NCI-H446 treated with DMSO at 0.1 percent for 48 hours (cell line): ENCODE results near the gene CLSTN2.

Source experiments
- DNase-seq: peaks from one replicate; lab custom pipeline; 2025; lab: John Stamatoyannopoulos, UW

CLSTN2 gene

GRCh38 chr3:139944256-139944910 is 9.4 kb downstream of the CLSTN2 start:
- DNase-seq: peak; percentile 22

- no peak for DNase-seq
Measured at GRCh38 chr3:139945386-139945785, 10.4 kb downstream of the CLSTN2 start.

DNA sequence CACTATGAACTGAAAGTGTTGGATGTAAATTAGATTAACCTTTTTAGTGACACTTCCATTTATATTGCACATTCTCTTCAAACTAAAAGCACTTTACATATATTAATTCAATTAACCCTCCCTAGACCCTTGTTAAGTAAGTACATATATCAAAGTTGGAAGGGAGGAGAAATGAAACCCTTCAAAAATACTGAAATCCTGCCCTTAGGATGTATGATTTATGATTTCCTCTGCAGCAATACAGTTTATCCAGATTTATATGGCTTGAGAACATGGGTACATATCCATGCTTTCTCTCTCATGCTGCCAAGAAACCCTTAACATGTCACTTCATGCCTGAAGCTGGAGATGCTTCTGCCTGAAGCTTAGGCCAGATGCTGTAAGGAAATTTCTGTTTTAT is 11.0 kb downstream of the CLSTN2 start:
- DNase-seq: no peak

DNA sequence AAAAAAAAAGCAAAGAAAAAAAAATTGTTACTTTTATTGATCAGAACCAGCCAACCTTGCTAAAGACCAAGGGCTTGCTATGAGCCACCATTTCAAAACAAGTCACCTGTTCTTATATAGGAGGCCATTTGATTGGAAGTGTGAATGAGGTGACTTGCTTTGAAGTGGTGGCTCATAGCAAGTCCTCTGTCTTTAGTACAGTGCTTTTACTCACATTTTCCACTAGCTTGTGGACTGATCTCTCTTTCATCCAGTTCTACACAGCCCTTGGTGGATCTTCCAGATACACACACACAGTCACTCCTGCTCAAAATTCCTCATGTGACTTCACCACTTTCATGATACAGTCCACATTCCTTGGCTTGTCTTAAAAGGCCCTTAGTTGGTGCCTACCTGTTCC is 13.5 kb downstream of the CLSTN2 start:
- no peak for DNase-seq

GRCh38 chr3:139948898-139949297 is 13.9 kb downstream of the CLSTN2 start:
- DNase-seq: no peak

DNA sequence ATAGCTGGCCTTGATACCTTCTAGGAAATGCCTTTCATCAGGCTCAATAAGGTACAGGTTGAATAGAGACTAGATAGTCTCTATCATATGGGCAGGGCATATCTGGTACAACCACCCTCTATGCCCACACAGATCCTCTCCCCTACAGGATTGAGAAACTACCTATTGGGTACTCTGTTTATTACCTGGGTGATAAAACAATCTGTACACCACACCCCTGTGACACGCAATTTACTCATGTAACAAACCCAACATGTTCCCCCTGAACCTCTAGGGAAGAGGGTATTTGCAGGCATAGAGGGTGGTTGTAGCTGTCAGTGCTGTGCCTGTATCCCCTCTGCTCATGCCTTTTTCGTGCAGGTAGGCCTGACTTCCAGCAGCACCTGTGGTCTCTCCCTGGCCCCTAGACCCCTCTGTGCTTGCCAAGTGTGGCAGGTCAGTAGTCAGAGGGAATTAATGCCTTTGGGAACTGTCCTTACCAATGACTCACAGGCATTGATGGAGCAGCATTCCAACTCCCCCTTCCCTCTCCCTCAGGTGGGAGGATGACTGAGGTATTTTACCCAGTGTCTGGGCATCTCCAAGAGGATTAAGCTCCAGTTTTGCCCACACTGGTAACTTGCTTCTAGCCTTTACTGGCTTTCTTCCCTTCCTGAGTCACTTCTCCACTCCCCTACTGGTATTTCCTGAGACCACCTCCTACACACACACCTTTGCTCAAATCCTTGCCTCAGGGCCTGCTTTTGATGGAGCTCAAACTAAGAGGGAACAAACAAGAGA is 18.3 kb downstream of the CLSTN2 start:
- no peak for DNase-seq

GRCh38 chr3:139954146-139954860 is 19.3 kb downstream of the CLSTN2 start:
- no peak for DNase-seq

- DNase-seq: no peak
Measured at GRCh38 chr3:139957844-139958243, 22.9 kb downstream of the CLSTN2 start.

GRCh38 chr3:139969386-139969785 is 34.4 kb downstream of the CLSTN2 start:
- no peak for DNase-seq

- DNase-seq: no peak
Measured at GRCh38 chr3:139970526-139970925, 35.5 kb downstream of the CLSTN2 start.

DNA sequence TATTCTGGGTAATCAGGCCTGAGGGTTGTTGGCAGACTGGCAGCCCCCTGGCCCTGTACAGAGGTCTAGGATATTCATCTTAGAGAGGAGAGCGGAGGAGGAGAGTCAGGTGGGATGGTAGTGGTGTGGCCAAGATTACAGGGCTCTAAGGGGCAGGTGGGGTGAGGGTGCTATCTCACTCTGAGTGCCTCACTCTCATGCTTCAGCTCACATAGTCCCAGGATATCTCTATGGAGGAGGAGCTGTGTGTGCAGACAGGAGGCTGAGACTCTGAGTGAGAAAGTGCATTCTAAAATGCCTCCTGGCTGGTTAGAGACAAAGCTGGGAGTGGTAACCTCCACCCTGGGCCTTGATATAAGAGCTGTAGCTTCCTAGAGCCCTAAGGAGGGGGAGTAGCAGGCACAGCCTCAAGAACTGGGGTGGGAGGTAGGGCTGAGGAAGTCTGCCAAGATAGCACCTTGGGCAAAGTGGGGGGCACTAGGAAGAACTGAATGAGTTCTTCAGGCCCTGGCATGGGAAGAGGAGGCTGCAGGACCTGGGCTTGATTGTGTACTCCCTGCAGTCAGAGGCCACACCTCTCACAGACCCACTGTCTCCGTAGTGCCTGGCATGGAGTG is 39.9 kb downstream of the CLSTN2 start:
- no peak for DNase-seq

DNA sequence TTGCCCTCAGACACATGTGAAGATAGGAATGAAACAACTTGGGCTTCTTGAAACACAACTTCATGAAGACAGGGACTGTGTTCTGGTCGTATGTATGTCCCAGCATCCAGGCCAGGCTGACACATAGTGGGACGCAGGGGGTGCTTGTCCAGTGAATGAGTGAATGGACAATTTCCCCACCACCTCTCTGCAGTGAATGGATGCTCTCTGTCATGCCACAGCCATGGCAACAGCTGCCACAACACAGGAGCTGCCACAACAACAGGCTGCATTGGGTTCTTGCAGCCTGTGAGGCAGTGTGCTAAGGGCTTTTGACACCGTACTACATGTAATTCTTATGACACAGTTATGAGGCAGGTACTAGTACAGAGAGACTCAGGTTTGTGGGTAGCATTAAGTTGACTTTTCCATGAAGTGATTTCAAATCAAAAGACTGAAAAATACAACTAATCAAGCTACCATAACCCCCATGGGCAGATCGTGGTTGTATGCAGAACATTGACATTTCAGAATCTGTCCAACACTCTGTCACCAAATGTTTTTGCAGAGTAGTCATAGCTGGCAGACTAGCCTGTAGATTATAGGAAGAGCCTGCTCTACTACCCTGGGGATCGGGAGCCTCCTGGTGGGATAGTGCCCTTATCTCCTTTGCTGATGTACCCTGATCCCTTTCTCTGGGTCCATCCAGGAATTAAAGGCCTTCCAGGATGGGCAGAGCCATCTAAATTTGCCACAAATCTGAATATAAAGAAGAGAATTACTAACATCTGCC is 40.8 kb downstream of the CLSTN2 start:
- DNase-seq: peak; percentile 61

DNA sequence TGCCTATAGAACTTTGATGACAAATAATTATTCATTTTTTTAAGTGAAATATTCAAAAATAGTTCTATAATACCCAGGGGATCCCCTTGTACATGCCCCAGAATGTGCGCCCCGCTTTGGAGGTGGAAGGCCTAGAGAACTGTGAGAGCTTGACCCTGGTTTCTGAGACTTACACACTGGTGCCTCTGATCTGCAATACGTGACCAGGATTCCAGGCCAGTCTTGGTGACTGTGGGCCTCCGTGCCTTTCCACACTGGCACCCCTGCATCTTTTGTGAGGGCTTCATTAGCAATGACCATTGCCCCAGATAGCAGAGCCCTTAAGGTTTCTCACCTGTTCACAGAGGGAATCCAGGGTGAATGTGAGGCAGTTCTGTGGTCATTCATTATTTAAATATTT is 44.0 kb downstream of the CLSTN2 start:
- no peak for DNase-seq

GRCh38 chr3:139979991-139980390 is 45.0 kb downstream of the CLSTN2 start:
- no peak for DNase-seq

- peak; percentile 36 for DNase-seq
Measured at GRCh38 chr3:139982404-139982803, 47.4 kb downstream of the CLSTN2 start.

DNA sequence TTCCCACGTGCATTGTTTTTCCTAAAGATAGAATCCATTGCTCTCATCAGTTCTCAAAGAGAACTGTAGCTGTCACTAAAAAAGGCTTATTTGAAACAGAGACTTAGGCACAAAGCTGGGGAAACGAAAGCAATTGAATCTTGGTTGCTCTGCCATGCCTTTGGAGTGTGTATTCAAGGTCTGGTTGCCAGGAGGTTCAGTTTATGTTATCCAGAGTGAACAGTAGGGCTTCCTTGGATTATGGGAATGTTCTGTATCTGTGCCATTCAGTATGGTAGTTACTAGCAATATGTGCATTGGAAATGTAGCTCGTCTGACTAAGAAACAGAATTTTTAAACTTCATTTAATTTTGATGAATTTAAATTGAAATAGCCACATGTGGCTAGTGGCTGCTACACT is 50.6 kb downstream of the CLSTN2 start:
- no peak for DNase-seq

DNA sequence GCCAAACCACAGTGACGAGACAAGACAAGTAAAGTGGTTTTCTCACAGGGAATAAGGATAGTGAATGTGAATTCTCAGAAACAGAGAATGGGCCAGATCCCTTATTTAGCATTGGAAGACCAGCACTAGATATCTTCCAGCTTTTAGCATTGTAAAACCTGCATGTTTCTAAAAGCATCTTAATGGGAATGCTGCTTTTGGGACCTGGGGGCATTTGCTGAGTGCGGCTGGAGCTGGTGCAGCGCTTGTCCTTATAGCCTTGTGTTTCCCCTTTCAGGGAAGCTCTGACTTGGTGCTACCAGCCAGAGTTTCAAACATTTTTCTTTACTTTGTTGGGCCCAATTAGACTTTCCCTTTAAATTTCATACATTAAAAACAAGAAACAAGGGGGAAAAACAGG is 52.9 kb downstream of the CLSTN2 start:
- DNase-seq: no peak

- no peak for DNase-seq
Measured at GRCh38 chr3:139988472-139989156, 53.6 kb downstream of the CLSTN2 start.

- no peak for DNase-seq
Measured at GRCh38 chr3:139994891-139995290, 59.9 kb downstream of the CLSTN2 start.

GRCh38 chr3:140004271-140004670 is 69.3 kb downstream of the CLSTN2 start:
- no peak for DNase-seq

GRCh38 chr3:140006331-140006730 is 71.3 kb downstream of the CLSTN2 start:
- peak; percentile 50 for DNase-seq
